GM10847 (cell line): ENCODE measurements around the gene RAB8B.

Experiments used
- POLR2A ChIP-seq: IDR thresholded peaks from 2 replicates; pipeline ENCODE4 v1.6.1; 2011; ENCODE audit not compliant: insufficient read length; ENCODE audit errors: extremely low read depth

RAB8B gene

DNA sequence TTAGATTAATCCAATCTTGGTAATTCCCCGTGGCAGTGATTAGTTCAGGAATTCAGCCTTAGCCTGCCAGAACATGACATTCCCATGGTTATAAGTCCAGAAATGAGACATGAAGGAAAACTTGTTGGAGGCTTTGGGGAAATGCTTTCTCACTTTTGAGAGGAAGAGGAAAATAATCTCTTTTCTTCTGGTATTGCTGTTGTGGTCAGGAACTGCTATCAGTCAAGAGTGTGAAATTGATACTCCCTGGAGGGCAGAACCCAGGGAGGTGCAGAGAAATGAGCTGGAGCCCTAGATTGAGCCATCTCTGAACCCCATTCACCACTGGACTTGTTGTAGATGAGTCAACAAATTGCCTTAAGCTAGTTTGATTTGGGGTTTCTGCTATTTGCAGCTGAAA, 49.4 kb downstream of the RAB8B start:
- no peak for TF ChIP-seq POLR2A

DNA sequence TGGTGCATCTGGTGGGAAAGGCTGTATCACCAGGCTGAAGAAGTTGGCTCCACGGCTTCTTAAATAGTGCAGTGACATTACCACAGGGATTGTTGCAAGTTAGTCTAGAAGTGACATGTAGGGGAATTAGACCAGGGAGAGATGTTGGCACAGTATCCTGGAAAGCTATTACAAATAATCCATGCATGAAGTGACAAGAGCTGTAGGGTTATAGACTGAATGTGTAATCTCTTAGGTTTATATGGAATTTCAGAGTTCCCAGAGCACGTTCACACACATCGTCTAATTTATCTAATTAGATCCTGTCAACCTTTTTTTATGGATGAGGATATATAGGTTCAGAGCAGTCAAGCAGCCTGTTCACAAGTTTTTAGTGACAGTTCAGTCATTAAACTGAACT, 50.7 kb downstream of the RAB8B start:
- TF ChIP-seq POLR2A, result no peak

DNA sequence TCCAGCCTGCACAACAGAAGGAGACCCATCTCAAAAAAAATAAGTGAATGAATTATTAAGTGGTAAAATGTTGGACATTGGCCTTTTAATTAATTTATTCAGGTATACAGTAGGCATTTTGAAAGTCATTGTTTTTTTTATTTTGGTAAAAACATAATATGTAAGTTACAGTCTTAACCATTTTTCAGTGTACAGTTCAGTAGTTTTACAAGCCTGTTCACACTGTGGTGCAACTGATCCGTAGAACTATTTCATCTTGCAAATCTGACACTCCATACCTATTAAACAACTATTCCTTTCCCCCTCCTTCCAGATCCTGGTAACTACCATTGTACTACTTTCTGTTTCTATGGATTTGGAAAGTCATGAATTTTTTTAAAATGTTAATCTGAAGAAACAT, 51.9 kb downstream of the RAB8B start:
- no peak for TF ChIP-seq POLR2A

DNA sequence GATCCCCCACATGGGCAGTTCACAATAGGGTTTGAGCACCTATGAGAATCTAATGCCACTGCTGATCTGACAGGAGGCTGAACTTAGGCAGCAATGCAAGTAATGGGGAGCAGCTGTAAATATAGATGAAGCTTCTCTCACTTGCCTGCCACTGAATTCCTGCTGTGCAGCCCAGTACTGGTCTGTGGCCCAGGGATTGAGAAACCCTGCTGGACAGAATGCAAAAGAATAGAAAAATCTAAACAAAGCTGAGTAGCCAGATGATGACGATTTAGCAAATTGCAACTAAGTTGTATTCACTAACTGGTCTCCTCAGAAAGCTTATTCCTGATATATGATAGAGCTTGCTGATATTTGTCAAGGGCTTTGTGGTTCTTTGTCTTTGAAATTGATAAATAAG, 53.7 kb downstream of the RAB8B start:
- no peak for TF ChIP-seq POLR2A

DNA sequence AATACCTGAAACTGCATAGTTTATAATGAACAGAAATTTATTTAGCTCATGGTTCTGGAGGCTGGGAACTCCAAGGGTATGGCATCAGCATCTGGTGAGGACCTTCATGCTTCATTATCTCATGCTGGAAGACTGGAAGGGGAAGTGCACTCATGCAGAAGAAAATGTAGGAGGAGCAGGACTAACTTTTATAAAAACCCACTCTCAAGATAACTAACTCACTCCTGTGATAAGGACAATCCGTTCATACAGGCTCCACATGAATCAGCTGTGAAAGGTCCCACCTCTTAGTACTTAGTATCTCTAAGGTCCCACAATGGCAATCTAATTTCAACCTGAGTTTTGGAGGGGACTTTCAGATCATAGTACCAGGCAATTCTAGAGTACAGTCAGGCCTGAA, 54.4 kb downstream of the RAB8B start:
- no peak for TF ChIP-seq POLR2A

DNA sequence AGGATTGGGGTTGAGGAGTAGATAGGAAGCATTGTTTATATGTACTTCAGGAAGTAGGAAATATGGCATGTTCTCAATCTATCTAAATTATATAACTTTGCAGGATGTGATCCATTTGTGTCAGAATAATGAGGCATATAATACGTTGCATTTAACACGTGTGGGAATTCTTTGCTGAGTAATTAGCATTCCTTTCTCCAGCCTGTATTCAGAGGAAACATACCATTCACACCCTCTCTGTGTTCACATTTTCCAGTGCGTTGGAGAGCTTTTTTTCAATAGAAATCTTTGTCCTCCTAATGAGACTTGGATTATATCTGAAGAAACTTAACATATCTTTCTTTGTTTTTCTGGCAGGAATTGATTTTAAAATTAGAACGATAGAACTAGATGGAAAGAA, 55.0 kb downstream of the RAB8B start:
- TF ChIP-seq POLR2A, result no peak

DNA sequence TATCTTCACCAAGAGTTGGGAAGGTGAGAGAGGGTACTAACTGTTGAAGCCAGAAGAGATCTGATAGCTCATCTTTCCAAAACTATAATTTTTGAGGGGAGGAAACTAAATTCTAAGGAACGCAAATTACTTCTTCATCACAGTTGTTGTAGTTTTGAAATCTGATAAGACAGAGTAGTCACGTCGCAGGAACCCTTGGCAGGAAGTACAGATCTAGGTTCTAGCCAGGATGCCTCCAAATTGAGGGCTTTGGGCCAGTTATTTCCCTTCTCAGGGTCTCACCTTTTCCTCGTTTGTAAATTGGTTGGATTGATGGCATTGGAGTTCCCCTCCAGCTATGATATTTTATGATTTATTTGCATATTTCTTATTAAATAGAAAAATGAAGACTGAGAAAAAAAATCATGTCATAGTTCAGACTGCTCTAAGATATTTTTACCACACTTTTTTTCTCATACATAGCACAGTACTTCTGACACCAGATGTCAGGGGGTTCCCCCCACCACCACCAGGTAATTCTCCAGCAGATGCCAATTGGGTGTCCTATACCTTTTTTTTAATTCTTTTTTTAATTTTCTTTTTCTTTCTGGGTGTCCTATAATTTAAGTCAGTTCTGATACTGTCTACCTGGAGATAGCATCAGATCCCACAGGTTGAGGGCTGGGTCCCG, 55.7 kb downstream of the RAB8B start:
- TF ChIP-seq POLR2A, result no peak

DNA sequence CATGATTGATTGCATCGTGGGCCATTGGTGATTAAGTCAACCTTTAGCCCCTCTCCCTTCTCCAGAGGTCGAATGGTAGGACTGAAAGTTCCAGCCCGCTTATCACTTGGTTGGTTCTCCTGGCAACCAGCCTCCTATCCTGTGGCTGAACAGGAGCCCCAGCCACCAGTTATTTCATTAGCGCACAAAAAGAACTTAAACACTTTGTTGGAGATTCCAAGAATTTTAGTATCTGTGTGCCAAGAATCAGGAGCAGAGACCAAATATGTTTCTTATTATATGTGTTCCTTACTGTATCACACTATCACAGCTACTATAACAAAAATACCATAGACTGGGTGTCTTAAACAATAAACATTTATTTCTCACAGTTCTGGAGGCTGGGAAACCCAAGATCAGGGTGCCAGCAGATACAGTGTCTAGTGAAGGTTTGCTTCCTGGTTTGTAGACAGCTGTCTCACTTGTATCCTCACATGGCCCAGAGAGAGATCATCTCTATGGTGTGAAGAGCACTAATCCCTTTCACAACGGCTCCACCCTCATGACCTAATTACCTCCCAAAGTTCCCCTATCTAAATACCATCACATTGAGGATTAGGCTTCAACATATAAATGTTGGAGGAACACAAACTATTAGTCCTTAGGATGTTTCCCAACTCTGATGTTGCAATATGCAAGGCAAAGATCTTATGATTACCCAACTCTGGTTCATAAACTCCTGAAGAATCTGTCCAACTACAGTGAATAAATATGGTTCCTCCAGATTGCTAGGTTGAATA, 57.5 kb downstream of the RAB8B start:
- no peak for TF ChIP-seq POLR2A

DNA sequence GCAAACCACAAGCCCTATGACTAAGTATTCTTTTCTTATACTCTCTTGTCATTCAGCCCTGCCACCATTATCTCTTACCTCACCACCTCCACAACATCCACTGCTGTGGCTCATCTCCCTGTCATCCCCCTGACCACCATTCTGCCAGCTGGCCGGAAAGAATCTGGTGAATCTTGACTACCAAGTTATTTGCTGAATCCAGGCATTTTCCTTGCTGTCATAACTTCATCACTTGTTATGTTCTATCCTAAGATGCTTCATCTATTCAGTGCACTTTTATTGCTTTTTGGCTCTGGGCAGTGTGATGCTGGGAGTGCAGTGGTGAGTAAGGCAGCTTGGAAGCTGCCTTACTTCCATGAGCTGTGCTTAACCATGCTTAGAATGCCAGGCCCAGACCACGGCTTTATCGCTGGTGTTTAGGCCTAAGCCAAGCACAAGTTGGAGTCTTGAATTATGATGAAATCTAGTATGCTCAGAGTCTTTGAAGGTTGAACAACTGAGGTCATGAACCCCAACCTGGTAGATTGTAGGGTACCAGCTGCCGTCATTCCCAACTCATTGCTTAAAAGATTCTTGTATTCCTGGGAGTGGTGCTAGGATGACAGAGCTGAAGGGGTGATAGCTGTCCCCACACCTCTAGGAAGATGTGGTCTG, 61.0 kb downstream of the RAB8B start:
- TF ChIP-seq POLR2A, result no peak

DNA sequence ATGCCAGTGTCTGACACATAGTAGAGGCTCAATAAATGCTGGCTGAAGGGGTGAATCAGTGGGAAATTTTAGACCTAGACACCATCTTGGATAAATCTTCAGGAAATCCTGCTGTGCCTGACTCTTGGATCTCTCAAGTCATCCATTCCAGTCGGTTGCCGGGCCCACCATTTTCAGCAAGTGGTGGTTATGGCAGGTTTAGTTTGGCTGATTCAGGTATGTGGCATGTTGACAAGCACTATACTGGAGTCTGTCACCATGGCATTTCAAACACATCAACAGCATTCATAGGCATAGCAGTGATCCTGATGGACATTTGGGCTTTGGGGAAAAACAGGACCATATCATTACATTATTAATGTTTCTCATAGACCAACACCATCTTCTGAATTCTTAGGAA, 62.3 kb downstream of the RAB8B start:
- TF ChIP-seq POLR2A, result no peak

DNA sequence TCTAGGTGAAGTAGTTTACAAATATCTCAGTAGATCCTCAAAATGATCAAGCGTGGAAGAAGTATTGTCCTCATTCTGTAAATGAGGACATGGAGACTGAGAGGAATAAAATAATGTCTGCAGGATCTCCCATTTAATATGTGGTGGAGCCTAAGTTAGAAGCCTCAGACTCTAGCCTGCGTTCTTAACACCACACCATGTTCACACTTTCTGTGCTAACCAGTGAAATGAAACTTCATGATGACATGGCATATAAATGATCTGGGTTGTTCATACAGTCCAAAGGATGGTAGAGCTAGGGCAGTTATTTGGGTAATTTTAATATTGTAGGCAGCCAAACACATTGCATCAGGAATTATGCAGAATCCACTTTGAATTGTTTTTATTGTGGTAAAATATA, 62.9 kb downstream of the RAB8B start:
- no peak for TF ChIP-seq POLR2A

DNA sequence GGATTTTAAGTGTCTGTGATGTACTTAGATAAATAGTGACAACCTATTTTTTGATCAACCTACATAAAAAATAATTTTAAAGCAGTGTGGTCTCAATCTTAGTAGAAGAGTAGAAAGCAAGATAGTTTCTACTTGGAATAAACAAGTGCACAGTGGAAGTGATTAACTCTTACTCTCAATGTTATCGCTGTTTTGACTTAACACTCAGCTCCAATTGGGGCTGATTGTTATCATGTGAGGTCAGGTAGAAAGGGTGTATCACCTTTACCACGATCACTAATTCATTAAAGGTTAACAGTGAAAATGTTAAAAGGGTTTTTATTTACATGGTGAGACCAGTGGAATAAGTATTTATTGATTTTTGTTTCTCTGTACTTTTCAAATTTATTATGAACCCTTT, 65.6 kb downstream of the RAB8B start:
- no peak for TF ChIP-seq POLR2A

DNA sequence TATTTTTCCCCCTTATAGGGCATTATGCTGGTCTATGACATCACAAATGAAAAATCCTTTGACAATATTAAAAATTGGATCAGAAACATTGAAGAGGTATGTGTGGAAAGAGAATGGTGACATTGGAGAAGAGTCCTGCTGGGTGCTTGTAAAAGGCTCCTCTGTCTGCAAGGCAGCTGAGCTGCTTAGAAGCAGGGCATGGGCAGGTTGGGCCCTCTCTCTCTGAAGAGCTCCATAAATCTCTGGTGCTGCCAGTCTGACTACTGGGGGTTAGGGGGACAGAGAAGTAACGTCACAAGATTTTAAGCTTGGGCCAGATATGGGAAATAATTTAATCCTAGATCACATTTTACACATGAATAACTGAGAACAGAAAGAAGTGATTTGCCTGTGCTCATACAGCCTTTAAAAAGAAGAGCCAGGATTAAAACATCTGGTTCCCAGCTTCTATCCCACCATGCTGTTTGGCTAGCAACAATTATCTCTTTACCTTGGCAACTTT, 66.1 kb downstream of the RAB8B start:
- no peak for TF ChIP-seq POLR2A

DNA sequence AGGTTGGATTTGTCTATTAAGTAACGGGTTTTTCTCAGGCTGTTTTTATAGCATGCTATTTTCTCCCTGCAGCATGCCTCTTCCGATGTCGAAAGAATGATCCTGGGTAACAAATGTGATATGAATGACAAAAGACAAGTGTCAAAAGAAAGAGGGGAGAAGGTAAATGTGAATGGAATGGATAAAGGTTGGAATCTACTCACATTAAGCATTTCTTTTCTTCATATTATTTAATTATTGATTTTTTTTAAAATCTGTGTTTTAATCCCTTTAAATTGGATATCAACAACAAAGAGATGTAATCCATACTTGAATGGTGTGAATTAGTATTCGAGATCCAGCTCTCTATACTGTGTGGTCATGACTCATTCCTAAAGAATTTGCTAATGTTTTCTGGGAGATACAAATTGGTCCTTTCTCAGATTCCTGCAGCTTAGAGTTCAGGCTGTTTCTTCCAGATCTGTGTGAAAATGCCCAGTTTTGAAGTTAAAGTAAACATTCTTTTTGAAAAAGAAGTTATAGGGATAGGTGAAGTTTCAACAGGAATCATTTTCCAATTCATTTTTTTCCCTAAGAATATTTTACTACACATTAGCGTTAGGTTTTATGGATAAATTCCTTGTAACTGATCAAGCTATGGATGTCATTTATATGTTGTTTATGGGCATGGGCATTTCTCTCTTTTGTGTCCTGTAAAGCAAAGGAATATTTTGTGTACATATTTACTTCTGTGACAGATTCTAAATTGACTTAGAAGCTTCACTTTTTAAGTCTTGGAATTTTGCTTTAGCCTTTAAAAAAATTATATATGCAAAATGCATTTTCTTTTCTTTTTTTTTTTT, 67.2 kb downstream of the RAB8B start:
- no peak for TF ChIP-seq POLR2A

DNA sequence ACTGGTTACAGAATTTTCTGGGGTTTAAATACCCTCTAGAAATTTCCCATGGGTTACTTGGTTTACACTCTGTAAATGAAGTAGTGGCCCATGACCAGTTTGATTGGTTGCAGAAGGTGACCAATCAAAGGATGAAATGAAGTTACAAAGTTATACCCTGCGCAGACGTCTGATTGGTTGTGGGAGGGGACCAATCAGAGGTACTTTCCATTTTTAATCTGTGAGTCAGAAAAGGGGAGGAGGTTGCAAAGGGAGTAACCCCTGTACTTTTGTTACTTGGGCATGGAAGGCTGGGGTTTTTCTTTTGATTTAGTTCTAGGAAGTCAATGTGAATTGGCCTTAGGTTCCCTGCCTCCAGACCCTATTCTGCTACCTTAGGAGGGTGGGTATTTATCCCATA, 69.3 kb downstream of the RAB8B start:
- TF ChIP-seq POLR2A, result no peak
